GM18870 (cell line): ENCODE results near the gene PACSIN3.
"Not testable (repeated sequence)": the region's sequence is repeated elsewhere in the genome, so short reads cannot be mapped to it uniquely, and the experiment has no call there.

Experiments used
- ATAC-seq: cut with Tn5 transposase; IDR thresholded peaks from one replicate; pipeline ENCODE4 v1.9.1; 2021; ENCODE audit warnings: moderate library complexity; ENCODE audit not compliant: unreplicated experiment

PACSIN3 gene

DNA sequence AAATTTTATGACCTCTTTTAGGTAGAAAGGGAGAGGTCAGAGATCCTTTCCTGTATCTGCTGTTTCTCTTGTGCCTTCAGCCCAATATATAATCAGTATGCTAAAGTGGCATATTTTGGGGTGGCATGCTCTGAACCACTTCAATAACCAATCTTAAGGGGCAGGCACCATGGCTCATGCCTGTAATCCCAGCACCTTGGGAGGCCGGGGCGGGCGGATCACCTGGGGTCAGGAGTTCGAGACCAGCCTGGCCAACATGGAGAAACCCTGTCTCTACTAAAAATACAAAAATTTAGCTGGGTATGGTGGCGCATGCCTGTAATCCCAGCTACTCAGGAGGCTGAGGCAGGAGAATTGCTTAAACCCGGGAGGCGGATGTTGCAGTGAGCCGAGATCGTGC lies 11.9 kb upstream of the PACSIN3 start:
- ATAC-seq, result not testable (repeated sequence)

DNA sequence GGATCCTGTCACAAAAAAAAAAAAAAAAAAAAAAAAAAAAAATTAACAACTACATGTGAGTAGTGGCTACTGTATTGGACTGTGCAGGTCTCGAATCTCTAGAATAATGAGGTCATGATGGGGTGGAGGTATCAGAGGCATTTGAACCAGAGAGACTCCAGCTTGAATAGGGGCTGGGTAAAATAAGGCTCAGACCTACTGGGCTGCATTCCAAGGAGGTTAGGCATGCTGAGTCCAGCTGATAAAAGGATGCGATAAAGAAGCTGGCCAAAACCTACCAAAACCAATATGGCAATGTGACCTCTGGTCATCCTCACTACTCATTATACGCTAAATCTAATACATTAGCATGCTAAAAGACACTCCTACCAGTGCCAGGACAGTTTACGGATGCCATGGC lies 5.9 kb upstream of the PACSIN3 start:
- no peak for ATAC-seq

DNA sequence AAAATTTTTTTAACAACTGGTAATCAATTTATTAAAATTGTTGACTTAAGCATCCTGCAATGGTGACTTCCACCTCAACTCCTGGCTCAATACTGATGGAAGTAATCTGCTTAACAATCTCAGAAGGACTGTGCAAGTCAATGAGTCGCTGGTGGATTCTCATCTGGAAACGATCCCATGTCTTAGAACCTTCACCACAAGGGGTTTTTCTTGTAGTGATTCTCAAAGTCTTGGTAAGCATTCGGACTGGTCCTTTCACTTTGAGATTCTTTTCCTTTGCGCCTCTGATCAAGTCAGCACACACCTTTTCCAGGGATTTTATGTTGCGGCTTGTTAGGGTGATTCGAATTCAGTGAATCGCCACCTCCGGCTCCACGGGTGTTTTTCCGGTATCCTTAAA lies 4.9 kb upstream of the PACSIN3 start:
- not testable (repeated sequence) for ATAC-seq

DNA sequence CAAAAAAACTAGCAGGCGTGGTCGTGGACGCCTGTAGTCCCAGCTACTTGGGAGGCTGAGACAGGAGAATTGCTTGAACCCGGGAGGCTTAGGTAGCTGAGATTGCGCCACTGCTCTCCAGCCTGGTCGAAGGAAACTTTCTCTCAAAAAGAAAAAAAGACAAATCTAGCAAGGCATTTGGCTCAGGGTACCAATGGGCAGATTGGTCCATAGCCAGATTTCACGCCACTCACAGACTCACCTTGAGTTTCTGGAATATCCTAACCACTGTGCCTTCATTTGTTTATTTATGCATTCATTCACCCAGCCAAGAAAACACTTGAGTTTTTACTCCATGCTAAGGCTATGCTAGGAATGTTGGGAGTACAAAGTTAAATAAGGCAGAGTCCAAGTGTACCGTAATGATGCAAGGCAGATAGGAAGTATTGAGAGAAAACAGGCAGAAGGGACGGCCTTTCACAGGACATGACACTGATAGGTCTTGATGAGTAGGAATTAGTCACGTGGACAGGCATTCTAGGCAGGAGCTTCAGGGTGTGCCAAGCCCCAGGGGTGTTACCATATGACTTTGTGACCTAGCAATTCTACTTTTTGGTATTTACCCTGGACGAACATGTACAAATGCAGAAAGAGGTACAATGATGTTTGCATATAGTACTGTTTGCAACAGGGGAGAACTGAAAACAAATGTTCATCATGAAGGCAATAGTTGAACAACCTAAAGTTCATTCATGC lies 3.0 kb upstream of the PACSIN3 start:
- no peak for ATAC-seq

DNA sequence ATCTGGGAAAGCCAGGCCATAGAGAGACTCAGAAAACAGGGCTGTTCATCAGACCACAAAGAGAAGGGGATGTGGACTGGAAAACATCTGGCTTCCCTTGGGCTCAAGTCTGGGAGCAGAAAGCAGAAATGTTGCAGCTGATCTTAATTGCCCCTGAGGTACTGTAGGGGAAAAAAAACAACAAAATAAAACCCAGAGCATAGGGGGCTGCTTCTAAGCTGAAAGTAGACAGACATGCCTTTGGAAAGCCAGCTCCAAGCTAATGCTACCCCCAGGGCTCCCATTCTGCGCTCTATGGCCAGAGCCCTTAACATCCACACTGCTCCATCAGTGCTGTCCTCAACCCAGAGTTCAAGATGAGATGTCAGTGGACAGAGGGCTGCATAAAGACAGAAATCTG lies 2.0 kb upstream of the PACSIN3 start:
- ATAC-seq, result no peak

DNA sequence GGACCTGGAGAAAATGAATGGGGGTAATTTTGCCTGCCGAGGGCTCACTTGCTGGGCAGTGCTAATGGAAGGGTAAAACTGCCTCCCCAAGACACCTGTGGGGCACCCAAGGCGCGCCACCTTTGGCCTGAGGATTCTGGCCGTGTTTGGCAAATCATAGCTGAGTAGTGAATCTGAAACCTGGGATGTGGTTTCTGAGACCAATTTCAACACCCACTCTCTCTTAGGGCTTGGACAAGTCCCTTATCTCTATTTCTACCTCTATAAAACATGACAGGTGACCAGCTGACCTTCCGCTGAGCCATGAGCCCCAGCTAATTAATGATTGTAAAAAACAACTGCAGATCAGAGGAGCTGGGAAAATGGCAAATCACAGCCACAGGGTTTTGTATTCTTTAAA lies 1.5 kb upstream of the PACSIN3 start:
- ATAC-seq, result no peak

DNA sequence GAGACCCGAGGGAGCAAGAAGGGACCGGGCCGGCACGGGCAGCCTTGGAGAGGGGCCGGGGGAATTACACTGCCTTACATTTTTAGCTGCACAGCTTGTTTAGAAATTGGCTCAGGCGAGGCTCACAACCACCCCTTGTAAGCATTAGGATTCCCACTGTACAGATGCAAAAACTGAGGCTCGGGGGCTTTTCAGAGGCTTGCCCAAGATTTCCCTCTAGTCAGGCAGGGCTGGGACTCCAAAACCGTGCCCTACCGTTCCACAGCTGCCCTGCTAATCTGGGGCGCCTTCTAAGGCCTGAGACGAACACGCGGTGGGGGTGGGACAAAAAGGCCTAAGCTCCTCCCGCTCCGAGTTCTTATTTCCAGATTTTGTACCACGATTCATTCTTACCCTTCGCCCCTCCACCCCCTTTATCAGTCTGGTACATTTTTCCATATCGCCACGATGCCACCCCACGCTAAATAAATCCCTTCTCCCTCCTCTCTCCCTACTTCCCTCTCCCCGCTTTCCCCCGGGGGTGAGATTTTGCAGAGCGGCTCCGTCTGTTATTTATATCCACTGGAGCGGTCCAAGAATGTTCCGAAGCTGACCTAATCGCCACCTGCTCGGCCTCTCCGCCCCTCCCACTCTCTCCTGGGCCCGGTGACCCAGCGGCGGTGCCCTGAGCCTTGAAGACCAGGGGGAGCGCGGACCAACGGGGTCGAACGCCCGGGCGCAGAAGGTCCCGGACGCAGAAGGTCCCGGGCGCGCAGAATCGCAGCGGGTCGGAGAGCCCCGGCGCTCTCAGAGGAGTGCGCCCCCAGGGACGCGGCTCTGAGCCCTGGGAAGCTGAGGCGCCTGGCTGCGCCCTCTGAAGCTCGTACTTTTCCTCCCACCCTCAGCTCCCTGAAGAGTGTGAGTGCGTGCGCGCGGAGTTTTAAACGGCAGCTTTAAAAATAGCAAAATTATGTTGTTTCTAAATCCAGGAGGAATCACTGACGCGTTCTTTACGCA lies 764 bp upstream of the PACSIN3 start:
- no peak for ATAC-seq

DNA sequence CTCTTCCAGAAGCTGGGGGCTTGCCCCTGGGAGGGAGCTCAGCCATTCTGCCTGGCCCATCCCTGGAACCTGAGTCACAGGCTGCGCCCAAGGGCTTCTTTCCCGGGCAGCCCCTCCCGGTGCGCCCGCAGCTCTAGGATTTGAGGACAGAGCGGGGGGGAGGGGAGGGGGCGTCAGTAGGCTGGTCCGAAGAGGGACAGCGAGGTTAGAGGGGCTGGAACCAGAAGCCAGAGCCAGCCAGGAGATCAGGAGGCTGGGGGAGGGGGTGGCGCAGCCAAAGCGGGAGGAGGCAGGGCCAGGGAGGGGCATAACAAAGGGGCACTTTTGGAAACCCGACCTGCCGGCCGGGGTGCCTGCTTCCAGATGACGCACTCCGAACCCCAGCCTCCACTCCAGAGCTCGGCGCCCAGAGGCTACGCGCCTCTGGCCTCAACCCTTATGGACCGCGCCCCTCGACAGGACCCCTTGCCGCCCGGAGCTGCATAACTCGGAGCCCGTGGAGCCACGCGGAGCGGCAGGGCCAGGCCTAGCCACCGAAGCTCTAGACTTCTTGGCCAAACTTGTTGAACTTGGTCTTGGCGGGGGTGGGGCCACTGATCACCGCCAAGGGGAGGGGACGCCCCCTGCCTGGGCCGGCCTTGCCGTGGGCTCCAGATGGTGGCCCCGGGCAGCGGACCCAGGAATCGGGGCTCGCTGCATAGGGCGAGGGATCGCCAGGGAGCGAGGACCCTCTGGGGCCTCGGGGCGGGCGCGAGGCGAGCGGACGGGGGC lies 744 bp downstream of the PACSIN3 start:
- ATAC-seq, result no peak

DNA sequence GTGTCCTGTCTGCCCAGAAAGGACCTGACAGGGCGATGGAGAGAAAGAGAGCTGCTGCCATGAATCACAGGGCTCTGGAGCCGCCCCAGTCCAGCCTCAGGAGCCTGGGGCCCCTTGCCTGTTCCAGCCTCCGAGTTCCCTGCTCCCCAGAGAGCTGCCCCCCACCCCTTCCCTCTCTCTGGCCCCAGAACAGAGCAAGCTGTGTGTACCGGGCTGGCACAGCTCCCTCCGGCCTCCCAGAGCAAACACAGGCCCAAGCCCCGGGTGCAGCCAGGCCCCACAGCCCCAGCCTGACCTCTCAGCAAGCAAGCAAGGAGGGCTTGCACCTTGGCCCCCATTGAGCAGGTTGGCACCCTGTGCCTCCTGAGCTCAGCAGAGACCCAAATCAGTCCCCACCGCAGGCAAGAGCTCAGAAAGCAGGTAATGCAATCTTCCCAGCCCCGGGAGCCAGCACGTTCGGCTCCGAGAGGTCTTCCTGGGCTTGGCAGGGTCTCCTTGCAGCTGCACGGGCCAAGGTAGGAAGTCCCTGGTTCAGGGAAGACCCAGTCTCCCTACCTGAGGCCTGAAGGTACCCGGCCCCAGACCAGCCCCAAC lies 1.4 kb downstream of the PACSIN3 start:
- no peak for ATAC-seq

DNA sequence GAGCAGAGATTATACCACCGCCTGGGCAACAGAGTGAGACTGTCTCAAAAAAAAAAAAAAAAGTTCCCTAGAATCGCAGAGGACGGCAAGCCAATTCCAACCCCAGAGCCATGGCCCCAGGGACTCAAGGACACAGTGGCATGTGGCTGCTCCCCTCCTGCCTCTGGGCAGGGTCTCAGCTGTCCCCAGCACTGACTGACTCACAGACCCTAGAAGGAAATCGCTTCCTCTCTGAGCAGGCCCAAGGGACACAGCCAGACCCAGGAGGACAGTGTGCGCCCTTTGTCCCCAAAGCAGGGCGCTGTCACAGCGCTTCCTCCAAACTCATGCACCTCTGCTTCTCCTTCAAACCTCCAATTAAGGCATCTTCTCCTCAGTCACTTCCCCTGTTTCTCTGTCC lies 2.3 kb downstream of the PACSIN3 start:
- no peak for ATAC-seq

DNA sequence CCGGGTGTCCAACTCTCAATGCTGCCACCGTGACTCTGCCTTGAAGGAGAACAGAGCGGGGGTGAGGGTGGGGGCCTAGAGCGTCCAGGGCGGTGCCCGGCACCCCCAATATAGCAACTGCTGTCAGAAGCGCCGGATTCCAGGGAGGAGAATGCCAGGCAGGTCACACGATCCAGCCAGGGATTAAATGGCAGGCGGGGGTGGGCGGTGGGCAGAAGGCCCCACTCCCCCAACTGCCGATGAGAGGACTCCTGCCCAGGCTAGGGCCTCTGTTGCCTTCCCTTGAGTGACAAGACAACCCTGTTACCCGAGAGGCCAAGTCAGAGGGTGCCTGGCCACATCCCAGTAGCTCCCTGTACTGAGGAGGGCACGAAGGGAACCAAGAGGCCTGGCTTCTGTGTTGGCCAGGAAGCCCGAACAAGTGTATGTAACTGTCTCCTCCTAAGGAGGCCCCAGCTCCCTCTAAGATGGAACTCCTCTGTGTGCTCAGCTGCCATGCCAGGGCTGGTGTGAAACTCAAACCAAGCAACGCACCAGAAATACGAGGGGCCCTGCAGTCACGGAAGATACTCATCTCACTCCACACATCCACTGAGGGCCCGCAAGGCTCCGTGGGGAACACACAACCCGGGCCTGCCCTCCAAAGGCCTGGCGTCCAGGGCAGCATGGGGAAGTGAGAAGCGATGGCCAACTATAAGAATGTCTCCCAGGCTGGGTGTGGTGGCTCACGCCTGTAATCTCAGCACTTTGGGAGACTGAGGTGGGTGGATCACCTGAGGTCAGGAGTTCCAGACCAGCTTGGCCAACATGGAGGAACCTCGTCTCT lies 3.0 kb downstream of the PACSIN3 start:
- no peak for ATAC-seq

DNA sequence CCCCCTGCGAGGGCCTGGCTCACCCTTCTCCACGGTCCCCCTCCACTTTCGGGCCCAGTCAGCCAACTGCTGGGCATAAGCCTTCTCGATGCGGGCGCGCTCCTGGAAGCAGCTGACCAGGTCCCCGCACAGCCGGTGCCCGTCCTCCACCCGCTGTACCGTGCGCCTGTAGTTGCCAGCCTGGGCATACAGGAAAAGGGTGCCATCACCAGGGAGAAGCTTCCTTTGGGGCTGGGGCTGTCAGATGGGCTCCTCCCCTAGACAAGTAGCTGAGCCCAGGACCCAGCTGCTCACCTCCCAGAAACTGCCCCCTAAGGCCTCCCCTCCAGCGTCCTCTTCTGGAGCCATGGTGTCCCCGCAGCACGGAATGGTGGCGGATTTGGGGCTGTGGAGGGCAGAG lies 3.9 kb downstream of the PACSIN3 start:
- ATAC-seq, result no peak

DNA sequence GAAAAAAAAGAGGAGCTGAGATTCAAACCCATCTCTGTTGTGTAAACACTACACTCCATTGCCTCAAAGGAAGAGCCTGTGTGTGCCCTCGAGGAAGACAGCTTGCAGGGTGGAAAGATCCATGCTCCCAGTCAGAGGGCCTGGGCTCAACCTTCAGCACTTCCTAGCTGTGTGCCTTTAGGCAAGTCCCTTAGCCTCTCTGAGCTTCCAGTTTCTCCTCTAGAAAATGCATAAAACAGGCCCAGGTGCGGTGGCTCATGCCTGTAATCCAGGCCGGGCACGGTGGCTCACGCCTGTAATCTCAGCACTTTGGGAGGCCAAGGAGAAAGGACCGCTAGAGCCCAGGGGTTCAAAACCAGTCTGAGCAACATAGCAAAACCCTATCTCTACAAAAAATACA lies 5.0 kb downstream of the PACSIN3 start:
- ATAC-seq, result no peak

DNA sequence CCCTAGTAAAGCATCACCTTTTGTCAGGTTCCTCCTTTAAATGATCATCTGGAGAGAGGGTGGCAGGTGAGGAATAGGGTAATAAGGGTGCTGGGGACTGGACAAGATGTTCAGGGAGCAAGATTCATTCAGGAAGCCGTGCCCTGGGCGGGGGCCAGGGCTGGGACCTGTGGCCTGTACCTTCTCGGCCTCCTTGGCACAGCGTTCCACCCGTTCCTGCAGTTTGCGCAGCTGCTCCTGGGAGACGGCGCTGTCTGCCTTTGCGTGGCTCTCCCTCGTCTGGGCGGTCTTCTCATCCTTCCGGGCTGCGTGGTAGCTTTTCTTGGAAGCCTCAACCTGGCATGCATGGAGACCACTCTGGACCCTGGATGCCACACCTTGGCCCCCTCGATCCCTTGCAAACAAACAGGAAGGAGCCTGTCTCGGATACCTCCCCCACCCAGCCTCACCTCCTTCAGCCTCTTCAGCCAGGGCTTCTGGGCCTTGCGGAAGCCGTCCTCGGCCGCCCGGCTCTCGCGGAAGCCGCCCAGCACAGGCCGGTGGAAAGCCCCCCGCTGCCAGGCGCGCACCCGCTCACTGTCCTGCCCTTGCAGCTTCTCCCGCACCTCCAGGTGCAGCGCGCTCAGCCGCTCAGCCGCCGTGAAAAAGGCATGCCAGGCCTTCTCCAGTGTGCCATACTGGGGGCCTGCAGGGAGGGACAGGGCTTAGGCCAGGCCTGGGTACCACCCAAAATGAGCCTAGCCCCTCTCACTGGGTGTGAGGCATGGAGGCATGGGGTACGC lies 6.0 kb downstream of the PACSIN3 start:
- no peak for ATAC-seq

DNA sequence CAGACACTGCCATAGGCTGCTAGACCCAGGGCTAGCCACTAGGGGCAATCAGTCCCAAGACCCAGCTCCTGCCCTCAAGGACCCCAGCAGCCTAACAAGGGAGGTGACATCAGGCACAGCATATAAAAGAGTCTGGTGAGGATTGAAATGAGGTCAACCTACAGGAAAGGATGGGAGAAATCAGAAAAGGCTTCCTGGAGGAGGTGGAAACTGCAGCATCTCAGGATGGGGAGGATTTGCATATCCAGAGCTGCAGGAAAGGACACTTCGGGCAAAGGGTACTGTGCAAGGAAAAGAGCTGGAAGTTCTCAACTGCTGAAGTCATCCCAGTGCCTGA lies 6.6 kb downstream of the PACSIN3 start:
- ATAC-seq, result no peak

DNA sequence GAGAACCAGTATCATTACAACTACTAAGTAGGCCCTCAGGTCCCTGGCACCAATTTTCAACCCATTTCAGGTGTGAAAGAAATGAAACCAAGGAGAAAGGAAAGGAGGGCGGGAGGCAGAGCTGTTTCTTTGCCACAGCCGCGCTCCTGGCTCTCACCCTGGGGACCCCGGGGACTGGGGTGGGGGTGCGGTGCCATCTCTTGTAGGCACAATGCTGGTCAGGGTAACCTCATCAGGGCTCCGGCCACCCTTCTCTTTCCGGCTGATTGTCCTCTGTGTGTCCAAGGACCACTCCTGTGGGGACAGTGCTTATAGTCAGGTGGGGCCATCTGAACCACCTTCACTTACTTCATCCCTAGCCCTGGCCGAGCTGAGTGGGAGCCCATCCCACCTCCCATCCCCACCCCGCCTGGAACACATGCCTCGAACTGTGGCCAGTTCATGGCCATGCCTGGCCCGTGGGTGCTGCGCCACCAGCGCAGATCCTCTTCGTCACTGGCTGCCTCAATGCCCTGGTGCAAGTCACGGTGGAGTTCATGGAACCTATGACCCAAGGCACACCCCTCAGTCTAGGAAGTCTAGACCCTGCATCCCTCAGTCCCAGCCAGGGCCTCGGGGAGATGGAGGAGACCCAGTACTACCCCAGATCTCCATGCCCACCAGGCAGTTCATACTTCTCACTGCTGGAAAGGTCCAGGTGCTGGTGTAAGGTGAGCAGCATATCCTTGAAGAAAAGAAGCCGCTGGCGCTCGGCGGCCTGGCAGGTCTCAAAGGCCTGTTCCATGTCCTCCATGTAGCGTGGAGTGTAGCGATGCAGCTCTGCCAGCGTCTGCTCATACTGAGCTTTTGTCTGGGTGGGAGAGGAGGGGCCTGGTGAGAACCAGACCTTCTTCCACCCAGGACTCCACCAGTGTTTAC lies 7.2 kb downstream of the PACSIN3 start:
- no peak for ATAC-seq

DNA sequence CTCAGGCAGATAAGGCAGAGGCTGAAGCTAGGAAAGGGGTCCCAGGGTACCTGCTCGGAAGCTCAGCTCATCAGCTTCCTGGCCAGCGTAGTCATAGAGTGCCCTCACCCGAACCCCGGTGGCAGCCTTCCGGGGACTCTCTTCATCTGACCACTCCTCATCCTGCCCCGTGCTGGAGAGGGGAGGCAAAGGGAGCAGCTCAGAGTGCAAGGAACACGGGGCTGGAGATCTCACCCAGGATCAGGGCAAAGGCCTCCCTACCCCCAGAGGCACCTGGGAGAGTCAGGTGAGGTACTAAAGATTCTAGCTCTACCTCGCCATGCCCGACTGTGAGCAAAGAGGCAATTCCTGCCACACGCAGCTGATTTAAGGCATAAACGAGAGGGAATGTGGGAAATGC lies 7.9 kb downstream of the PACSIN3 start:
- ATAC-seq, result no peak

DNA sequence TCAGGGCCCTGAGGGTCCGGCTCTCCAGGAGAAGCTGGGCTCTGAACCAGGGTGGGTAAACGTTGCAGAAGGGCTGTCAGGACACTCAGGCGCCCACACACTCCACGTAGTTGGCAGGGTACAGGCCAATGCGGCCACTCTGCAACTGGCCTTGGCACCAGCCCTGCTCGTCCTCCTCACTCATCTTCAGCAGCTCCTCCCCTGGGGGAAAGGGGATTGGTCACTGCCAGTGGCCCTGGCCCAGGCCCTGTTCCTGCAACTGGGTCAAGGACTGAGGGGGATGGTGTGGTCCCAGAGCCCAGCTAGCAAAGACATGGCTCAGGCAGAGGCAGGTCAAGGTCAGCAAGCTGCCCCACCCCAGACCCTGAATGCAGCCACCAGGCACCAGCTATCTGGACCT lies 8.4 kb downstream of the PACSIN3 start:
- no peak for ATAC-seq
